ENCODE measurements around the gene BRF1.

BRF1 gene

DNA sequence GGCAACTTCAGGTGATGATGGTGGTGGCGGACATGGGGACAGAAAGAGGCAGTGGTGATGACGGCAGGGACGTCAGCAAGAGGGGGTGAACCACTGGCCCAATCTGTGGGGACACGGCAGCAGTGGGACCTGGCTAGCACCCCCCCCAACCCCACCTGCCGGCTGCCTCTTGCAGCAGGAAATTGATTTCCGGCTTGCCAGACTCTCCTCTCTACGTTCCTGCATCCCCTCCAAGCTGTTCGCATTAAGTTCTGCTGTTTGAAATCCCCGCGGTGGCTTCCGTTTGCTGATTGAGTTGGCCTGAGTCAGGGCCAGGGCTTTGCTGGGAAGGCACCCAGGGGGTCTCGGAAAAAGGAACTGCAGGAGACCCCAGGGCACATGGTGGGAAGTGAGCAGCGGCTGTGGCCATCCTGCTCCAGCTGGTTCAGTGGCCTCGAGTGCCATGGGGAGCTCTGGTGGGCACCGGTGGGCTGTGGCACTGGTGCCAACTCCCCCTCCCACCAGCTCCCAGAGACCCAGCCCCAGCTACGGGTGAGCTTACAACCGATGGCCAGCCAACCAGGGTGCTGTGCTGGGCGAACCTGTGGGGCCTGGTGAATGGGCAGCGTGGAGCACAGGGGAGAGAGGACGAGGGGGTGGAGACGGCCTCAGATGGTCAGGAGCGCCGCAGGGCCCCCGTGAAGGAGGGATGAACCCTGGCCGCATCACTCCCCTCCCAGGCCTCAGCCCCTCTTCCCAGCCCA, 105.1 kb downstream of the BRF1 start:
- Histone ChIP-seq H3K4me2 (ENCODE audit: low read length) (no peak overlapping the region), H3K4me1 (ENCODE audit: control insufficient read depth, low read length) (peaks cover 30% of the 10 kb centered on the region), H3K9me3 (ENCODE audit: control insufficient read depth, insufficient read depth, low read length) (no peaks in the 10 kb centered on the region), H3K27ac (ENCODE audit: low read depth, low read length) (no peak overlapping the region), H3F3A (ENCODE audit: control insufficient read depth, insufficient read depth) (no peaks in the 10 kb centered on the region), H3K27me3 (ENCODE audit: control insufficient read depth, low read length) (peaks cover 41% of the 10 kb centered on the region), H3K4me3 (ENCODE audit: low read length) (no peak overlapping the region), H3K9me2 (replicated peaks; ENCODE audit: control insufficient read depth, low read length) (no peaks in the 10 kb centered on the region), H4K20me1 (ENCODE audit: control insufficient read depth, insufficient read depth, low read depth, low read length) (no peaks in the 10 kb centered on the region), H3K36me3 (ENCODE audit: control insufficient read depth, low read length) (no peaks in the 10 kb centered on the region), H3K79me2 (ENCODE audit: control insufficient read depth, low read length) (no peaks in the 10 kb centered on the region)
- no peak for TF ChIP-seq EZH2phosphoT487 (IDR thresholded peaks at IDR 0.05; ENCODE audit: borderline replicate concordance, low read length)
- TF ChIP-seq, protein P1, sequence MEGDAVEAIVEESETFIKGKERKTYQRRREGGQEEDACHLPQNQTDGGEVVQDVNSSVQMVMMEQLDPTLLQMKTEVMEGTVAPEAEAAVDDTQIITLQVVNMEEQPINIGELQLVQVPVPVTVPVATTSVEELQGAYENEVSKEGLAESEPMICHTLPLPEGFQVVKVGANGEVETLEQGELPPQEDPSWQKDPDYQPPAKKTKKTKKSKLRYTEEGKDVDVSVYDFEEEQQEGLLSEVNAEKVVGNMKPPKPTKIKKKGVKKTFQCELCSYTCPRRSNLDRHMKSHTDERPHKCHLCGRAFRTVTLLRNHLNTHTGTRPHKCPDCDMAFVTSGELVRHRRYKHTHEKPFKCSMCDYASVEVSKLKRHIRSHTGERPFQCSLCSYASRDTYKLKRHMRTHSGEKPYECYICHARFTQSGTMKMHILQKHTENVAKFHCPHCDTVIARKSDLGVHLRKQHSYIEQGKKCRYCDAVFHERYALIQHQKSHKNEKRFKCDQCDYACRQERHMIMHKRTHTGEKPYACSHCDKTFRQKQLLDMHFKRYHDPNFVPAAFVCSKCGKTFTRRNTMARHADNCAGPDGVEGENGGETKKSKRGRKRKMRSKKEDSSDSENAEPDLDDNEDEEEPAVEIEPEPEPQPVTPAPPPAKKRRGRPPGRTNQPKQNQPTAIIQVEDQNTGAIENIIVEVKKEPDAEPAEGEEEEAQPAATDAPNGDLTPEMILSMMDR (IDR thresholded peaks at IDR 0.05; ENCODE audit: low read depth, low read length, poor library complexity, severe bottlenecking) = no peak

DNA sequence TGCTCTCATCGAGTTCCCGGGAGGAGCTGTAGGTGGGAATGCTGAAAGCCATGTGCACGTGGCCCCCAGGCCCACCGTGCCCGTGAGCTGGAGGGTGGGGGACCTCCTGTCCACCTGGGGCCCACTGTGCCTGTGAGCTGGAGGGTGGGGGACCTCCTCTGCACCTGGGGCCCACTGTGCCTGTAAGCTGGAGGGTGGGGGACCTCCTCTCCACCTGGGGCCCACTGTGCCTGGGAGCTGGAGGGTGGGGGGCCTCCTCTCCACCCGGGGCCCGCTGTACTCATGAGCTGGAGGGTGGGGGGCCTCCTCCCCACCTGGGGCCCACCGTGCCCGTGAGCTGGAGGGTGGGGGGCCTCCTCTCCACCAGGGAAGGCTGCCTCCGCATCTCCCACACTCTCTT, 105.8 kb downstream of the BRF1 start:
- no peaks in the 10 kb centered on the region for H4K20me1 ChIP-seq (ENCODE audit: control insufficient read depth, insufficient read depth, low read depth, low read length)
- no peaks in the 10 kb centered on the region for H3K36me3 ChIP-seq (ENCODE audit: control insufficient read depth, low read length)
- no peaks in the 10 kb centered on the region for H3K79me2 ChIP-seq (ENCODE audit: control insufficient read depth, low read length)
- H3K4me2 ChIP-seq (ENCODE audit: low read length) = peak overlapping the region; percentile 55; the same call in 1 of the 2 replicates
- TF ChIP-seq, protein P1 (IDR thresholded peaks at IDR 0.05; ENCODE audit: low read depth, low read length, poor library complexity, severe bottlenecking) = no peak
- no peak for TF ChIP-seq EZH2phosphoT487 (IDR thresholded peaks at IDR 0.05; ENCODE audit: borderline replicate concordance, low read length)
- no peaks in the 10 kb centered on the region for H3F3A ChIP-seq (ENCODE audit: control insufficient read depth, insufficient read depth)
- no peaks in the 10 kb centered on the region for H3K9me2 ChIP-seq (replicated peaks; ENCODE audit: control insufficient read depth, low read length)
- peaks cover 30% of the 10 kb centered on the region for H3K4me1 ChIP-seq (ENCODE audit: control insufficient read depth, low read length)
- H3K27me3 ChIP-seq (ENCODE audit: control insufficient read depth, low read length) = peaks cover 39% of the 10 kb centered on the region
- H3K9me3 ChIP-seq (ENCODE audit: control insufficient read depth, insufficient read depth, low read length) = no peaks in the 10 kb centered on the region
- no peak overlapping the region for H3K4me3 ChIP-seq (ENCODE audit: low read length)
- H3K27ac ChIP-seq (ENCODE audit: low read depth, low read length) = no peak overlapping the region

DNA sequence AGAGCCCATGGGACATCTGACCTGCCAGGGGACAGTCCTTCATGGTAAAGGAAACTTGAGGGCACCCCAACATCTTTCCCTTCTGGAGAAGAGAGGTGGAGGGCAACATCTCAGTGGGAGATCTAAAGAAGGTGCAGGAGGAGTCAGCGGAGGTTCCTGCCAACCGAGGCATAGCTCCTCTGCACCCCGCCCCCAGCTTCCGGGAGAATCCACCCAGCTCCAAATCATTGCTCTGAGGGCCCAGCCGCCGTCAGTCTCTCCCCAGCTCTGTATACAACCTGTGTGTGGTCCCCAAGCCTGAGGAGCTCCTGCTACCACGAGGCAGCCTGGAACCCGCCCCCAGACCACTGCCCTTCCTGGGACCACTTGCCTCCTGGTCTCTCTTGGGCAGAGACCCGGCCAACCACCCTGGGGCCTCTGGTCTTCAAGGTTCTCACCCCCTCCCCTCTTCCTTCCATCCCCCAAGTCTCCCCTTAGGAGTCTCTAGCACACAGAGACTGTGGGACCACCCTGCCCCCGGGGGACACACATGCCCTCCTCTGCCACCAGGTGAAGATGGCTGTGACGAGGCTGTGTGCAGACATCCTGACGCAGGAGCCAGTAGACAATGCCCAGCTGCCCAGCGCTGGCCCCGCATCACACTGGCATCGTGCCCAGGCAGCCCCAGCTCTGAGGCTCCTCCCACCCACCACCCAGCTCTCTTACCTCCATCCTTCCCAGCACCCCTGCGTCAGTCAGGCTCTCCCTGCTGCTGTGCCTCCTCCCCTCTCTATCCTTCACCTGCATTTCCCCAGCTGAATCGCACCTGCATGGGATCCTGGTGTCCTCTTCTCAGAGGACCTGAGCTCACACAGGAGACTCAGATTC, 106.7 kb downstream of the BRF1 start:
- Histone ChIP-seq H3K27ac (ENCODE audit: low read depth, low read length) (no peak overlapping the region), H3K36me3 (ENCODE audit: control insufficient read depth, low read length) (no peaks in the 10 kb centered on the region), H3K4me3 (ENCODE audit: low read length) (peak overlapping the region; percentile 17; the same call in 1 of the 2 replicates), H3K4me1 (ENCODE audit: control insufficient read depth, low read length) (peaks cover 30% of the 10 kb centered on the region), H4K20me1 (ENCODE audit: control insufficient read depth, insufficient read depth, low read depth, low read length) (no peaks in the 10 kb centered on the region), H3K79me2 (ENCODE audit: control insufficient read depth, low read length) (no peaks in the 10 kb centered on the region), H3K9me3 (ENCODE audit: control insufficient read depth, insufficient read depth, low read length) (no peaks in the 10 kb centered on the region), H3K27me3 (ENCODE audit: control insufficient read depth, low read length) (peaks cover 38% of the 10 kb centered on the region), H3K4me2 (ENCODE audit: low read length) (peak overlapping the region; percentile 55), H3K9me2 (replicated peaks; ENCODE audit: control insufficient read depth, low read length) (no peaks in the 10 kb centered on the region), H3F3A (ENCODE audit: control insufficient read depth, insufficient read depth) (no peaks in the 10 kb centered on the region)
- TF ChIP-seq EZH2phosphoT487 (IDR thresholded peaks at IDR 0.05; ENCODE audit: borderline replicate concordance, low read length) = no peak
- TF ChIP-seq, protein P1 (IDR thresholded peaks at IDR 0.05; ENCODE audit: low read depth, low read length, poor library complexity, severe bottlenecking) = no peak

All from DOHH2 (cell line).